HG03439 (cell line): ENCODE results near the gene INAFM2.

Experiments
- ATAC-seq: cut with Tn5 transposase; IDR thresholded peaks from one replicate; pipeline ENCODE4 v1.9.1; 2021; ENCODE audit warnings: mild to moderate bottlenecking, moderate library complexity; ENCODE audit not compliant: unreplicated experiment

The INAFM2 gene

GRCh38 chr15:40323239-40323952 is at the start of gene INAFM2:
TSS of gene INAFM2 (plus strand) at chr15:40323692. CDS start at chr15:40324056, 364 bp downstream.
- ATAC-seq: peak; percentile 87

GRCh38 chr15:40274350-40275274 is 48.9 kb upstream of the INAFM2 start:
- peak; percentile 62 for ATAC-seq

- no peak for ATAC-seq
Measured at GRCh38 chr15:40275523-40275922, 48.0 kb upstream of the INAFM2 start.

- ATAC-seq: no peak
Measured at GRCh38 chr15:40275954-40276353, 47.5 kb upstream of the INAFM2 start.

- ATAC-seq: no peak
Measured at GRCh38 chr15:40276927-40277326, 46.6 kb upstream of the INAFM2 start.

GRCh38 chr15:40277471-40277870 is 46.0 kb upstream of the INAFM2 start:
- no peak for ATAC-seq

- ATAC-seq: no peak
Measured at GRCh38 chr15:40278026-40278425, 45.5 kb upstream of the INAFM2 start.

GRCh38 chr15:40279437-40280141 is 43.9 kb upstream of the INAFM2 start:
- ATAC-seq: no peak

GRCh38 chr15:40280260-40281056 is 43.0 kb upstream of the INAFM2 start:
- no peak for ATAC-seq

GRCh38 chr15:40281057-40281800 is 42.3 kb upstream of the INAFM2 start:
- ATAC-seq: no peak

GRCh38 chr15:40281801-40282146 is 41.7 kb upstream of the INAFM2 start:
- no peak for ATAC-seq

GRCh38 chr15:40282147-40282868 is 41.2 kb upstream of the INAFM2 start:
- ATAC-seq: no peak

GRCh38 chr15:40282869-40283614 is 40.5 kb upstream of the INAFM2 start, which contains the start of gene ANKRD63:
TSS of gene ANKRD63 (minus strand) at chr15:40283064. CDS start at chr15:40282586, 478 bp downstream.
- ATAC-seq: no peak

- ATAC-seq: no peak
Measured at GRCh38 chr15:40283615-40284300, 39.7 kb upstream of the INAFM2 start.

GRCh38 chr15:40285151-40285550 is 38.3 kb upstream of the INAFM2 start:
- no peak for ATAC-seq

- no peak for ATAC-seq
Measured at GRCh38 chr15:40285554-40286011, 37.9 kb upstream of the INAFM2 start.

- ATAC-seq: no peak
Measured at GRCh38 chr15:40286061-40286532, 37.4 kb upstream of the INAFM2 start.

- ATAC-seq: no peak
Measured at GRCh38 chr15:40286794-40287193, 36.7 kb upstream of the INAFM2 start.
